ENCODE results near the gene RHBDD3. TPM values are rescaled to one million over a fixed set of nuclear protein-coding genes. Genes with fewer than 3 reads are reported as not detected.
"Not testable (repeated sequence)": the region's sequence is repeated elsewhere in the genome, so short reads cannot be mapped to it uniquely, and the experiment has no call there.

RHBDD3 gene
- polyA plus RNA-seq, 4 donors, result 22.2 to 45.4 (median 36.0) TPM

GRCh38 chr22:29219881-29220670, 47.7 kb downstream of the RHBDD3 start:
- no peak for DNase-seq (ENCODE audit: low read depth in 4 of 4, low spot score in 2 of 4)

GRCh38 chr22:29219409-29219782, 48.4 kb downstream of the RHBDD3 start:
- DNase-seq (ENCODE audit: low read depth in 4 of 4, low spot score in 2 of 4), result not testable (repeated sequence)

- DNase-seq (ENCODE audit: low read depth in 4 of 4, low spot score in 2 of 4), result no peak
Measured at GRCh38 chr22:29218758-29219408, 48.9 kb downstream of the RHBDD3 start.

DNA sequence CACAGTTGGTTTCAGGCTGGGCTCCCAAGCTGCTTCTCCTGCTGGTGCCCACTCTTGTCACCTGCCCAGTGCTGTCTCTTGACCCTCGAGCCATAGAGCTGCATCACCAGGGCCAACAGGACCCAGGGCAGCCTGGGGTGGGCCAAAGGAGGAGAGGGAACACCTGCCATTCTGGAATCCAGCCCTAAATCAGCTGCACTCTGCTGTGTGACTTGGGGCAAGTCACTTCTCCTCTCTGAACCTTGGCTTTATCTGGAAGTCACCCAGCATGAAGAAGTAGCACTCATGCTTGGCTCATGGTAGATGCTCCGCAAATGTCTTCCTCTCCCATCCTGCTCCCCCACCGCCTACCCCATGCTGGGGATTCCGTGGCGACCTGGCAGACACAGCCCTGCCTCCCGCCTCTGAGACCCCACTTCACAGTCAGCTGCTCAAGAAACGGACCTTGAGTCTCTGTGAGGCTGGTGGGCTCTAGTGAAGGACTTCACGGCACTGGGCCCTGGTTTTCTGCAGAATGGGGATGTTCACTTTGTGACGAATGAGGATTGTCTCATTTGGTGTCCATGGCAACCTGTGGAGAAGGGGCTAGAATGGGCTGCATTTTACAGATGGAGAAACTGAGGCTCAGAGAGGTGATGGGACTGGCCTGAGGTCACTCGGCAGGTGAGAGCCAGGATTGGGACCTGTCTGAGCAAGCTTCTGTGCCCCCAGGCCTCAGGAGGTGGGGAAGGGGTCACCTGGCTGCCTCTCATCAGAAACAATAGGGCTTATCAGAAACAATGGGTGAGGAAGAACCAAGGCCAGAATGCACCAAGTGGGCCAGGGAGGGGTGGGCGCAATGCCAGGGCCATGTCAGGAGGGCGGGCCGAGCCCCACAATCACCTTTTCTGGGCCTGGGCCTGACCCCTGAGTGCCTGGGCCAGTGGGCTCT, 49.7 kb downstream of the RHBDD3 start:
- no peak for DNase-seq (ENCODE audit: low read depth in 4 of 4, low spot score in 2 of 4)

GRCh38 chr22:29216873-29217666, 50.7 kb downstream of the RHBDD3 start:
- DNase-seq (ENCODE audit: low read depth in 4 of 4, low spot score in 2 of 4), result no peak

- DNase-seq (ENCODE audit: low read depth in 4 of 4, low spot score in 2 of 4), result no peak
Measured at GRCh38 chr22:29216011-29216872, 51.5 kb downstream of the RHBDD3 start.

DNA sequence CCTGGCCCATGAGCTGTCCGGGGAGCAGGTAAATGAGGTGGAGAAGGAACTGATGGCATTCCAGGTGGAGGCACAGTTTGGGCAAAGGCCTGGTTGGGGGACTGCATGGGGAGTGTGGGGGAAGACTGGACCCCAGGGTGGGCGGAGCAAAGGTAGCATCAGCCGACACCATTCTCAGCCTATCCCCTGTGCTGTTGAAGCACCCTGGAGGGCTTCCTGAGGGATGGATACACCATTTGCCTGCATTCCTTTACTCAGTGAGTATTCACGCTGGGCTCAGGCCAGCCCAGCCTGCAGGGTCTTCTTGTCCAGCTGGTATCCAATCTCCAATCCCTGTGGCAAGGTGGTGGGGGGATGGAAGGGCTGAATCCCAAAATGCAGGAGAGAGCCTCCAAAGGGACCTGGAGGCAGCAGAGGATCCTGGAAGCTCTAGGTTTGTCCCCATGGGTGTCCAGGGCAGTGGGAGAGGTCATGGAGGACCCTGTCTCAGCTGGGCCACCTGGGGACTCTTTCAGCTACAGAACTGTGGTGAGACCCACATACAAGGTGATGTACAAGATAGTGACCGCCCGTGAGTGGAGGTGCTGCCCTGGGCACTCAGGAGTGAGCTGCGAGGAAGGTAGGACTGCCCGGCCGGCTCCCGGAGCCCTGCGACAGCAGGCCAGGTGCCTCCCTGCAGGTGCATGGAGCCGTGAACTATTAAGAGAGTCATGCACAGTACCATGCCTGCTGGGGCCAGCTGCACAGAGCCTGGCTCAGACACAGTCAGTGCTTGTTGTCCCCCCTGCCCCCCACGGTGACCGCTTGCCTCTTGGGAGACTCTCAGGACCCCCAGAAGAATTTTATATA, 52.5 kb downstream of the RHBDD3 start:
- no peak for DNase-seq (ENCODE audit: low read depth in 4 of 4, low spot score in 2 of 4)

GRCh38 chr22:29214232-29214631, 53.5 kb downstream of the RHBDD3 start:
- no peak for DNase-seq (ENCODE audit: low read depth in 4 of 4, low spot score in 2 of 4)

GRCh38 chr22:29213493-29213892, 54.3 kb downstream of the RHBDD3 start:
- DNase-seq (ENCODE audit: low read depth in 4 of 4, low spot score in 2 of 4), result no peak

DNA sequence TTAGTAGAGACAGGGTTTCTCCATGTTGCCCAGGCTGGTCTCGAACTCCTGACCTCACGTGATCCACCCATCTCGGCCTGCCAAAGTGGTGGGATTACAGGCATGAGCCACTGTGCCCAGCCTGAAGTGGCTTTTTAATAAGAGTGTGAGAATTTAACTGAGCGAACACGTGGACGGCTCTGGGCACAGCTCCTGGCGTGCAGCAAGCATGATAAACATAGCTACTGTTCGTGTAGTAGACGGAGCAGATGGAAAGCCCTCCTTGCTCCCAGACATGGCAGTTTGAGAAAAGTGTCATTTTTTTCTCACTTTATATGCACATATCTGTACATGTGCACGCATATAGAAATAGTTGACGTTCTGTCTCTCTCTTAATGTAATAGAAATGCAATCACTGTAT, 55.0 kb downstream of the RHBDD3 start:
- no peak for DNase-seq (ENCODE audit: low read depth in 4 of 4, low spot score in 2 of 4)

DNA sequence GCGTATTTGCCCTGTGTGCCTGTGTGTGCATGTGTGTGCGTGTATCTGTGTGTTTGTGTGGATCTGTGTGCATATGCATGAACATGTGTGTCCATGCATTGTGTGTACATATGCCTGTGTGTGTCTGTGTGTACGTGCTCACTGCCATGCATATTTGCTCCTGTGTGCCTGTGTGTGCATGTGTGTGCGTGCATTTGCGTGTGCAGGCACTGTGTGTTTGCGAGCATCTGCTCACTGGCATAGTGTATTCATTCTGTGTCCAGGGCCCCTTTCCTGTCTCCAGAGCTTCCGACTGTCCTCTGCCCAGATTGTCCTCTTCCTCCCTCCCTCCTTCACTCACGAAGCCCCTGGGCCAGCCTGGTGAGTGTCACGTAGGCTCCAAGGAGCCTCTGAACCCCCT, 56.3 kb downstream of the RHBDD3 start:
- DNase-seq (ENCODE audit: low read depth in 4 of 4, low spot score in 2 of 4), result no peak

- no peak for DNase-seq (ENCODE audit: low read depth in 4 of 4, low spot score in 2 of 4)
Measured at GRCh38 chr22:29211066-29211465, 56.7 kb downstream of the RHBDD3 start.

Other genes with a start within 250 kb of the RHBDD3 start
- 1 to 10 TPM; 1.2 to 1.5 (median 1.4) TPM for gene C22orf31, start 206.2 kb downstream of the RHBDD3 start, polyA plus RNA-seq (ENCODE audit: insufficient read length in 4 of 4)
- 10 to 100 TPM; 23.5 to 24.9 (median 24.6) TPM for gene KREMEN1, start 194.9 kb downstream of the RHBDD3 start, polyA plus RNA-seq (ENCODE audit: insufficient read length in 4 of 4)
- 100 to 1,000 TPM in 2 of 4 donors, 10 to 100 TPM in 2; 63.6 to 119 (median 99.3) TPM for gene EMID1, start 62.1 kb downstream of the RHBDD3 start, polyA plus RNA-seq (ENCODE audit: insufficient read length in 4 of 4)
- gene EWSR1, start 287 bp upstream of the RHBDD3 start, polyA plus RNA-seq (ENCODE audit: insufficient read length in 4 of 4), result 100 to 1,000 TPM; 274 to 396 (median 339) TPM
- gene GAS2L1, start 38.7 kb upstream of the RHBDD3 start, polyA plus RNA-seq (ENCODE audit: insufficient read length in 4 of 4), result 10 to 100 TPM in 2 of 4 donors, 1 to 10 TPM in 2; 5.4 to 11.4 (median 8.5) TPM
- gene RASL10A, start 47.7 kb upstream of the RHBDD3 start, polyA plus RNA-seq (ENCODE audit: insufficient read length in 4 of 4), result under 1 TPM in 3 of 4 donors, not detected in 1; 0.27 to 0.92 (median 0.29) TPM
- 10 to 100 TPM; 42.4 to 49.8 (median 44.3) TPM for gene AP1B1, start 120.6 kb upstream of the RHBDD3 start, polyA plus RNA-seq (ENCODE audit: insufficient read length in 4 of 4)
- gene RFPL1, start 170.6 kb upstream of the RHBDD3 start, polyA plus RNA-seq (ENCODE audit: insufficient read length in 4 of 4), result 1 to 10 TPM; 1.0 to 1.8 (median 1.2) TPM
- 10 to 100 TPM in 2 of 4 donors, 1 to 10 TPM in 2; 7.8 to 11.7 (median 9.7) TPM for gene NEFH, start 212.2 kb upstream of the RHBDD3 start, polyA plus RNA-seq (ENCODE audit: insufficient read length in 4 of 4)